Retinal pigment epithelial cell (primary cell): Measurements from ENCODE around the gene PPM1L.

ENCODE experiments used
- DNase-seq: peaks from one replicate; pipeline ENCODE4 v3.0.0-alpha.2; 2010; ENCODE audit warnings: low read depth
- H3K4me3 ChIP-seq: 2 replicates; pipeline ENCODE4 v1.5.1; 2011; ENCODE audit warnings: mild to moderate bottlenecking, low read length, control low read depth, moderate library complexity
- TF ChIP-seq, protein P1 (sequence below): conservative IDR thresholded peaks from 2 replicates; pipeline ENCODE4 v1.5.1; 2011; ENCODE audit warnings: low read depth, low read length, control low read depth, inconsistent platforms

Gene PPM1L

DNA sequence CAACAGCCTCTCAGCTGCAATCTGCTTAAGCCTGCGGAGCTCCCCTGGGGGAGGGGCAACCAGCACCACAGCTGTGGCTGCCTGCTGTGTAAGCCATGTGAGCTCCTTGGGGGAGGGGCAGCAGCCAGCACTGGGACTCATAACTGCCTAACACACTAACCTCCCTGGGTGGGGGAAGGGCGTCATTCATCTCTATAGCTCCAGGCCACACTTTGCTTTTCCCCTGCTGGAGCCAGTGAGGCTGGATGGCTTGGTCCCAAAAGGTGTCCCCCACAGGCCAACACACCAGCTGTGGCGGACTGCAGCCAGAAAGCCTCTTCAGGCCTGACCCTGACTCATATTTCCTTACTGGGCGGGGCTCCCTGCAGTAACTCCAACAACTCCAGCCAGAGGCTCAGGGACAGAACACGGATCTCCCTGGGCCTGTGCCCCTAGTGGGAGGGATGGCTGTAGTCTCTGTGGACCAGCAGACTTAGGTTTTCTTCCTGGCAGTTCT, 129.8 kb downstream of the PPM1L start:
- TF ChIP-seq, protein P1, sequence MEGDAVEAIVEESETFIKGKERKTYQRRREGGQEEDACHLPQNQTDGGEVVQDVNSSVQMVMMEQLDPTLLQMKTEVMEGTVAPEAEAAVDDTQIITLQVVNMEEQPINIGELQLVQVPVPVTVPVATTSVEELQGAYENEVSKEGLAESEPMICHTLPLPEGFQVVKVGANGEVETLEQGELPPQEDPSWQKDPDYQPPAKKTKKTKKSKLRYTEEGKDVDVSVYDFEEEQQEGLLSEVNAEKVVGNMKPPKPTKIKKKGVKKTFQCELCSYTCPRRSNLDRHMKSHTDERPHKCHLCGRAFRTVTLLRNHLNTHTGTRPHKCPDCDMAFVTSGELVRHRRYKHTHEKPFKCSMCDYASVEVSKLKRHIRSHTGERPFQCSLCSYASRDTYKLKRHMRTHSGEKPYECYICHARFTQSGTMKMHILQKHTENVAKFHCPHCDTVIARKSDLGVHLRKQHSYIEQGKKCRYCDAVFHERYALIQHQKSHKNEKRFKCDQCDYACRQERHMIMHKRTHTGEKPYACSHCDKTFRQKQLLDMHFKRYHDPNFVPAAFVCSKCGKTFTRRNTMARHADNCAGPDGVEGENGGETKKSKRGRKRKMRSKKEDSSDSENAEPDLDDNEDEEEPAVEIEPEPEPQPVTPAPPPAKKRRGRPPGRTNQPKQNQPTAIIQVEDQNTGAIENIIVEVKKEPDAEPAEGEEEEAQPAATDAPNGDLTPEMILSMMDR = peak; percentile 10
- H3K4me3 ChIP-seq = no peak overlapping the region
- peak; percentile 47 for DNase-seq

DNA sequence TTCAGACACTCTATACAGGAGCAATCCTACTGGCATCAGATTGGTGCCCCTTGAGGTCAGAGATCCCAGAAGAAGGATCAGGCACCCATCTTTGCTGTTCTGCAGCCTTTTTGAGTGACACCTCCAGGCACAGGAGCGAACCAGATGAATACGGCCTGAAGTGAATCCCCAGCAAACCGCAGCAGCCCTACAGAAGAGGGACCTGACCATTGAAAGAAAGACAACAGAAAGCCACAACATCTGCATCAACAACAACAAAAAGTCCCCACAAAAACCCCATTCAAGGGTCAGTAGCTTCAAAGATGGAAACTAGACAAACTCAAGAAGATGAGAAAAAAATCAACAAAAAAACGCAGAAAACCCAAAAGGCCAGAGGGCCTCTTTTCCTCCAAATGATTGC, 130.4 kb downstream of the PPM1L start:
- no peak overlapping the region for H3K4me3 ChIP-seq
- DNase-seq = no peak
- TF ChIP-seq, protein P1 = no peak

GRCh38 chr3:160893207-160893606, 137.2 kb downstream of the PPM1L start:
- TF ChIP-seq, protein P1 = no peak
- no peak overlapping the region for H3K4me3 ChIP-seq
- no peak for DNase-seq

DNA sequence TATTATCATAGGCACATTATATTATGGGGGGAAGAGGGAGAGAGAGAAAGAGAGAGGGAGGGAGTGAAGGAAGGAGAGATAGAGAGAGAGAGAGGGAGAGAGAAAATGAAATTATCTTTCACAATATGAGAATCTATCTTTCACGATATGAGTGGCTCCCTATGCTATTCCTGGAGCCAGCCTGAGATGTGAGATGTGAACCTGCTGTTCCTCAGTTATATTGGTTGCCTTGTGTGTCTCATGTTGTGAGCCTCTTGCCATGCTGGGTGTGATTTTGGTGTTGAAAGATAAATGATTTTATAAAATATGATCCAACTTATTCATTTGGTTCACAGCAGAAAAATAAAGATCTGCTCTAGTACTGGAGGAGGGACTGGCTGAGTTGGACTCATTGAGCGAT, 148.7 kb downstream of the PPM1L start:
- DNase-seq = no peak
- H3K4me3 ChIP-seq = no peak overlapping the region
- TF ChIP-seq, protein P1 = no peak

GRCh38 chr3:160906646-160907045, 150.6 kb downstream of the PPM1L start:
- no peak for DNase-seq
- TF ChIP-seq, protein P1 = no peak
- no peak overlapping the region for H3K4me3 ChIP-seq

- DNase-seq = no peak
- TF ChIP-seq, protein P1 = no peak
- H3K4me3 ChIP-seq = no peak overlapping the region
Measured at GRCh38 chr3:160909917-160910316, 153.9 kb downstream of the PPM1L start.

- TF ChIP-seq, protein P1 = peak; percentile 10
- no peak for DNase-seq
- no peak overlapping the region for H3K4me3 ChIP-seq
Measured at GRCh38 chr3:160911411-160911810, 155.4 kb downstream of the PPM1L start.
